Measurements from ENCODE around the gene AKR1C2.
"Not testable (repeated sequence)": the region's sequence is repeated elsewhere in the genome, so short reads cannot be mapped to it uniquely, and the experiment has no call there.

AKR1C2 gene

GRCh38 chr10:5013385-5013784, 9.7 kb upstream of the AKR1C2 start:
- TF ChIP-seq ZNF274 (IDR thresholded peaks at IDR 0.05; ENCODE audit: low read depth, low read length) = no peak
- H3K4me3 ChIP-seq (ENCODE audit: low read length) = no peak overlapping the region

GRCh38 chr10:5012595-5012994, 8.9 kb upstream of the AKR1C2 start:
- H3K4me3 ChIP-seq (ENCODE audit: low read length) = no peak overlapping the region
- TF ChIP-seq ZNF274 (IDR thresholded peaks at IDR 0.05; ENCODE audit: low read depth, low read length) = no peak

- not testable (repeated sequence) for H3K4me3 ChIP-seq (ENCODE audit: low read length)
Observed at GRCh38 chr10:5011392-5011791, 7.7 kb upstream of the AKR1C2 start.

- H3K4me3 ChIP-seq (ENCODE audit: low read length) = not testable (repeated sequence)
Observed at GRCh38 chr10:5010043-5010442, 6.4 kb upstream of the AKR1C2 start.

- H3K4me3 ChIP-seq (ENCODE audit: low read length) = not testable (repeated sequence)
Observed at GRCh38 chr10:5008857-5009548, 5.3 kb upstream of the AKR1C2 start.

- H3K4me3 ChIP-seq (ENCODE audit: low read length) = not testable (repeated sequence)
Observed at GRCh38 chr10:5004501-5004900, 844 bp upstream of the AKR1C2 start.

- not testable (repeated sequence) for H3K4me3 ChIP-seq (ENCODE audit: low read length)
Observed at GRCh38 chr10:5004030-5004385, 351 bp upstream of the AKR1C2 start.

GRCh38 chr10:5002013-5002727, 1.5 kb downstream of the AKR1C2 start:
- H3K4me3 ChIP-seq (ENCODE audit: low read length) = no peak overlapping the region
- TF ChIP-seq ZNF274 (IDR thresholded peaks at IDR 0.05; ENCODE audit: low read depth, low read length) = no peak

- H3K4me3 ChIP-seq (ENCODE audit: low read length) = no peak overlapping the region
- no peak for TF ChIP-seq ZNF274 (IDR thresholded peaks at IDR 0.05; ENCODE audit: low read depth, low read length)
Observed at GRCh38 chr10:4998671-4999070, 5.0 kb downstream of the AKR1C2 start.

GRCh38 chr10:4994260-4994659, 9.4 kb downstream of the AKR1C2 start:
- not testable (repeated sequence) for H3K4me3 ChIP-seq (ENCODE audit: low read length)

- not testable (repeated sequence) for H3K4me3 ChIP-seq (ENCODE audit: low read length)
Observed at GRCh38 chr10:4992564-4992963, 11.1 kb downstream of the AKR1C2 start.

GRCh38 chr10:4991463-4991862, 12.2 kb downstream of the AKR1C2 start:
- H3K4me3 ChIP-seq (ENCODE audit: low read length) = not testable (repeated sequence)

- TF ChIP-seq ZNF274 (IDR thresholded peaks at IDR 0.05; ENCODE audit: low read depth, low read length) = no peak
- no peak overlapping the region for H3K4me3 ChIP-seq (ENCODE audit: low read length)
Observed at GRCh38 chr10:4990217-4990616, 13.4 kb downstream of the AKR1C2 start.

- not testable (repeated sequence) for H3K4me3 ChIP-seq (ENCODE audit: low read length)
Observed at GRCh38 chr10:4988000-4988641, 15.5 kb downstream of the AKR1C2 start.

GRCh38 chr10:4984971-4985594, 18.6 kb downstream of the AKR1C2 start:
- H3K4me3 ChIP-seq (ENCODE audit: low read length) = no peak overlapping the region
- no peak for TF ChIP-seq ZNF274 (IDR thresholded peaks at IDR 0.05; ENCODE audit: low read depth, low read length)

- H3K4me3 ChIP-seq (ENCODE audit: low read length) = no peak overlapping the region
- TF ChIP-seq ZNF274 (IDR thresholded peaks at IDR 0.05; ENCODE audit: low read depth, low read length) = no peak
Observed at GRCh38 chr10:4984223-4984622, 19.4 kb downstream of the AKR1C2 start.

Measured in GM08714 (cell line).